Astrocyte (in vitro differentiated cells and primary cell): Measurements from ENCODE around the gene GABRB1. TPM values are rescaled to one million over a fixed set of nuclear protein-coding genes. Genes with fewer than 3 reads are reported as not detected.

Experiments used
- DNase-seq: peaks from one replicate; pipeline ENCODE4 v3.0.0-alpha.2; 2010; ENCODE audit warnings: low read depth
- FAIRE-seq: peaks from 2 replicates; lab custom pipeline; 2011; peaks lifted over from hg19 to GRCh38; lab: Jason Lieb, UNC
- H2AFZ ChIP-seq: 2 replicates; pipeline ENCODE4 v1.6.0; 2012; ENCODE audit warnings: low read depth, low read length, inconsistent platforms
- H3K27ac ChIP-seq: 2 replicates; pipeline ENCODE4 v1.5.1; 2011; ENCODE audit warnings: low read depth, low read length, inconsistent platforms
- H3K27me3 ChIP-seq: 2 replicates; pipeline ENCODE4 v1.6.0; 2011; ENCODE audit warnings: low read length, inconsistent platforms; ENCODE audit not compliant: insufficient read depth
- H3K36me3 ChIP-seq: 2 replicates; pipeline ENCODE4 v1.5.1; 2011; ENCODE audit warnings: low read length, inconsistent platforms; ENCODE audit not compliant: insufficient read depth
- H3K4me1 ChIP-seq: 2 replicates; pipeline ENCODE4 v1.5.1; 2011; ENCODE audit warnings: low read length, inconsistent platforms; ENCODE audit not compliant: insufficient read depth
- H3K4me2 ChIP-seq: 2 replicates; pipeline ENCODE4 v1.6.0; 2012; ENCODE audit warnings: low read length, inconsistent platforms
- H3K4me3 ChIP-seq: 2 replicates; pipeline ENCODE4 v1.5.1; 2011; ENCODE audit warnings: low read depth, mild to moderate bottlenecking, low read length, inconsistent platforms; ENCODE audit not compliant: insufficient read depth
- H3K79me2 ChIP-seq: 2 replicates; pipeline ENCODE4 v1.6.0; 2012; ENCODE audit warnings: mild to moderate bottlenecking, low read length, inconsistent platforms; ENCODE audit not compliant: insufficient read depth
- H3K9ac ChIP-seq: 2 replicates; pipeline ENCODE4 v1.6.0; 2012; ENCODE audit warnings: mild to moderate bottlenecking, low read length, inconsistent platforms
- H3K9me3 ChIP-seq: 2 replicates; pipeline ENCODE4 v1.5.1; 2012; ENCODE audit warnings: low read depth, mild to moderate bottlenecking, low read length, inconsistent platforms; ENCODE audit not compliant: insufficient read depth
- H4K20me1 ChIP-seq: 2 replicates; pipeline ENCODE4 v1.6.0; 2012; ENCODE audit warnings: low read length, inconsistent platforms; ENCODE audit not compliant: insufficient read depth
- H3K27ac Mint-ChIP-seq: one replicate; pipeline ENCODE4 v1.8.0; 2021; ENCODE audit warnings: mild to moderate bottlenecking, mixed read lengths; ENCODE audit not compliant: unreplicated experiment
- H3K27me3 Mint-ChIP-seq: one replicate; pipeline ENCODE4 v1.8.0; 2021; ENCODE audit warnings: low read depth, mixed read lengths; ENCODE audit not compliant: unreplicated experiment
- H3K36me3 Mint-ChIP-seq: one replicate; pipeline ENCODE4 v1.8.0; 2021; ENCODE audit warnings: low read depth, mixed read lengths; ENCODE audit not compliant: unreplicated experiment
- H3K4me1 Mint-ChIP-seq: one replicate; pipeline ENCODE4 v1.8.0; 2021; ENCODE audit warnings: low read depth, mixed read lengths; ENCODE audit not compliant: unreplicated experiment
- H3K4me3 Mint-ChIP-seq: one replicate; pipeline ENCODE4 v1.8.0; 2021; ENCODE audit warnings: mild to moderate bottlenecking, moderate library complexity, mixed read lengths; ENCODE audit not compliant: unreplicated experiment
- H3K9me3 Mint-ChIP-seq: one replicate; pipeline ENCODE4 v1.8.0; 2021; ENCODE audit warnings: mild to moderate bottlenecking, mixed read lengths; ENCODE audit not compliant: unreplicated experiment
- CTCF ChIP-seq: IDR thresholded peaks from 2 replicates; pipeline ENCODE4 v1.5.1; 2011; ENCODE audit warnings: low read depth, mild to moderate bottlenecking, inconsistent platforms, low read length, moderate library complexity; ENCODE audit not compliant: insufficient read depth
- EZH2 ChIP-seq: IDR thresholded peaks from 2 replicates; pipeline ENCODE4 v1.6.1; 2012; ENCODE audit warnings: mild to moderate bottlenecking, low read length, inconsistent platforms; ENCODE audit not compliant: insufficient read depth
- total RNA-seq: library from RNA; stranded (reverse); gene quantifications from 2 replicates; pipeline ENCODE4 v1.2.1, GENCODE V29; 2021

Gene GABRB1
- total RNA-seq, 1 donor from 2014 or later: not detected

GRCh38 chr4:47095884-47096283, 64.5 kb downstream of the GABRB1 start:
- Mint-ChIP-seq H3K27ac (no peak overlapping the region), H3K4me3 (no peak overlapping the region), H3K27me3 (no peaks in the 10 kb centered on the region), H3K36me3 (no peaks in the 10 kb centered on the region), H3K9me3 (no peaks in the 10 kb centered on the region), H3K4me1 (no peaks in the 10 kb centered on the region)
- Histone ChIP-seq H3K4me1 (no peaks in the 10 kb centered on the region), H3K4me3 (no peak overlapping the region), H3K79me2 (no peaks in the 10 kb centered on the region), H2AFZ (no peak overlapping the region), H3K9me3 (no peaks in the 10 kb centered on the region), H3K4me2 (no peak overlapping the region), H4K20me1 (no peaks in the 10 kb centered on the region), H3K27me3 (no peaks in the 10 kb centered on the region), H3K36me3 (no peaks in the 10 kb centered on the region), H3K27ac (no peak overlapping the region), H3K9ac (no peak overlapping the region)
- no peak for TF ChIP-seq CTCF
- no peak for TF ChIP-seq EZH2
- no peak for FAIRE-seq
- no peak for DNase-seq

GRCh38 chr4:47101453-47101852, 70.1 kb downstream of the GABRB1 start:
- FAIRE-seq (no peak), DNase-seq (no peak)
- Histone ChIP-seq H3K27ac (no peak overlapping the region), H3K27me3 (no peaks in the 10 kb centered on the region), H3K4me1 (no peaks in the 10 kb centered on the region), H3K4me2 (no peak overlapping the region), H3K9ac (no peak overlapping the region), H3K79me2 (no peaks in the 10 kb centered on the region), H4K20me1 (no peaks in the 10 kb centered on the region), H3K9me3 (no peaks in the 10 kb centered on the region), H2AFZ (no peak overlapping the region), H3K36me3 (no peaks in the 10 kb centered on the region), H3K4me3 (no peak overlapping the region)
- no peak overlapping the region for H3K27ac Mint-ChIP-seq
- no peaks in the 10 kb centered on the region for H3K36me3 Mint-ChIP-seq
- no peaks in the 10 kb centered on the region for H3K27me3 Mint-ChIP-seq
- no peaks in the 10 kb centered on the region for H3K9me3 Mint-ChIP-seq
- H3K4me1 Mint-ChIP-seq: no peaks in the 10 kb centered on the region
- TF ChIP-seq CTCF: no peak
- TF ChIP-seq EZH2: no peak
- H3K4me3 Mint-ChIP-seq: no peak overlapping the region

- H4K20me1 ChIP-seq: no peaks in the 10 kb centered on the region
- TF ChIP-seq EZH2: no peak
- no peak for TF ChIP-seq CTCF
- H3K4me2 ChIP-seq: no peak overlapping the region
- H3K27me3 Mint-ChIP-seq: no peaks in the 10 kb centered on the region
- H3K4me1 ChIP-seq: no peaks in the 10 kb centered on the region
- FAIRE-seq: no peak
- no peak overlapping the region for H3K27ac ChIP-seq
- no peak overlapping the region for H3K4me3 ChIP-seq
- H3K4me3 Mint-ChIP-seq: no peak overlapping the region
- no peaks in the 10 kb centered on the region for H3K79me2 ChIP-seq
- H3K27ac Mint-ChIP-seq: no peak overlapping the region
- no peak overlapping the region for H3K9ac ChIP-seq
- no peaks in the 10 kb centered on the region for H3K9me3 ChIP-seq
- no peaks in the 10 kb centered on the region for H3K4me1 Mint-ChIP-seq
- H3K36me3 Mint-ChIP-seq: no peaks in the 10 kb centered on the region
- H3K9me3 Mint-ChIP-seq: no peaks in the 10 kb centered on the region
- no peaks in the 10 kb centered on the region for H3K27me3 ChIP-seq
- DNase-seq: no peak
- no peak overlapping the region for H2AFZ ChIP-seq
- no peaks in the 10 kb centered on the region for H3K36me3 ChIP-seq
Measured at GRCh38 chr4:47104986-47105385, 73.6 kb downstream of the GABRB1 start.
